ENCODE results near the gene ANK2.

- TF ChIP-seq, protein P1, sequence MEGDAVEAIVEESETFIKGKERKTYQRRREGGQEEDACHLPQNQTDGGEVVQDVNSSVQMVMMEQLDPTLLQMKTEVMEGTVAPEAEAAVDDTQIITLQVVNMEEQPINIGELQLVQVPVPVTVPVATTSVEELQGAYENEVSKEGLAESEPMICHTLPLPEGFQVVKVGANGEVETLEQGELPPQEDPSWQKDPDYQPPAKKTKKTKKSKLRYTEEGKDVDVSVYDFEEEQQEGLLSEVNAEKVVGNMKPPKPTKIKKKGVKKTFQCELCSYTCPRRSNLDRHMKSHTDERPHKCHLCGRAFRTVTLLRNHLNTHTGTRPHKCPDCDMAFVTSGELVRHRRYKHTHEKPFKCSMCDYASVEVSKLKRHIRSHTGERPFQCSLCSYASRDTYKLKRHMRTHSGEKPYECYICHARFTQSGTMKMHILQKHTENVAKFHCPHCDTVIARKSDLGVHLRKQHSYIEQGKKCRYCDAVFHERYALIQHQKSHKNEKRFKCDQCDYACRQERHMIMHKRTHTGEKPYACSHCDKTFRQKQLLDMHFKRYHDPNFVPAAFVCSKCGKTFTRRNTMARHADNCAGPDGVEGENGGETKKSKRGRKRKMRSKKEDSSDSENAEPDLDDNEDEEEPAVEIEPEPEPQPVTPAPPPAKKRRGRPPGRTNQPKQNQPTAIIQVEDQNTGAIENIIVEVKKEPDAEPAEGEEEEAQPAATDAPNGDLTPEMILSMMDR (IDR thresholded peaks at IDR 0.05) = no peak
- TF ChIP-seq EP300 (IDR thresholded peaks at IDR 0.05; ENCODE audit: low read depth) = no peak
- TF ChIP-seq POLR2A (IDR thresholded peaks at IDR 0.05) = no peak
- no peak for TF ChIP-seq POLR2AphosphoS5 (IDR thresholded peaks at IDR 0.05)
These were observed 54.1 kb downstream of the ANK2 start for GRCh38 chr4:113103556-113103955.
